LNCaP clone FGC (cell line): ENCODE data around the gene HTRA2.
"Not testable (repeated sequence)": the region's sequence is repeated elsewhere in the genome, so short reads cannot be mapped to it uniquely, and the experiment has no call there.

ENCODE experiments used
- DNase-seq: peaks from one replicate; pipeline ENCODE4 v3.0.0-alpha.2; 2011; ENCODE audit warnings: low read depth
- H3K4me3 ChIP-seq: 2 replicates; pipeline ENCODE4 v1.5.1; 2011; ENCODE audit warnings: mild to moderate bottlenecking, low read depth, low read length, control low read depth
- TF ChIP-seq, protein P1 (sequence below): IDR thresholded peaks from 2 replicates; pipeline ENCODE4 v1.5.1; 2012; ENCODE audit warnings: mild to moderate bottlenecking; ENCODE audit not compliant: control insufficient read depth, insufficient read depth; ENCODE audit errors: extremely low read depth

Gene HTRA2

DNA sequence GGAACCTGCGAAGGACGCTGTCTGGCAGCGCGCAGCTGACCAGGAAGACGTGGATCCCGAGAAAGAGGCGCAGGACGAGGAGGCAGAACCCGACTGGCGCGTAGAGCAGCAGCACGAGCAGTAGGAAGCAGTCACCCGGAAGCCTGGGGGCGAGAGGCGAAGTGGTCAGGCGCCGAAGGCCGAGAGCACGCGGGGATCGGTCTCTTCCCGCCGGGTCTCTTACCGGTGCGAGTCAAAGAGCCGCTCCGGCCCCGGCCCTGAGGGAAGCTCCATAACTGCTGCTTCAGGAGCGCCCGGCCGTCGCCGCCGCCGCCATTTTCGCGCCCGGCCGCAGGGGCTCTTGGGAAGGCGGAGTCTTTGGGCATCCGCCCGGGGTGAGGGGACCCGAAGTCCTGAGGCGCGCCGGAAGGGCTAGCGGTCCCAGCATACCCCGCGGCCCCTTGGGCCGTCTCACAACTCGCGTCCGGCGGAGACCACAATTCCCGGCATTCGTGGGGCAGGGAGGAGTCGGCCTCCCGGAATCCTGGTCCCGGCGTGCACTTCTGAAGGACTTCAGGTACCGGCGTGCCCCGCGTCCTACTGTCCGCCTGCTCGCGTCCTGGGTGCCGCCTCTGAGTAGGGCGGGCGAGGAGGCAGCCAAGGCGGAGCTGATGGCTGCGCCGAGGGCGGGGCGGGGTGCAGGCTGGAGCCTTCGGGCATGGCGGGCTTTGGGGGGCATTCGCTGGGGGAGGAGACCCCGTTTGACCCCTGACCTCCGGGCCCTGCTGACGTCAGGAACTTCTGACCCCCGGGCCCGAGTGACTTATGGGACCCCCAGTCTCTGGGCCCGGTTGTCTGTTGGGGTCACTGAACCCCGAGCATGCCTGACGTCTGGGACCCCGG lies at the start of gene HTRA2, which contains the start of gene AUP1:
Gene HTRA2, plus strand, starts transcription at position 577 of the 882 bp plus-strand sequence. Its CDS starts 74 bp downstream, at position 651.
Gene AUP1, minus strand, starts transcription at position 350 of the 882 bp plus-strand sequence. Its CDS starts 77 bp downstream, at position 273.
- DNase-seq = peak; percentile 90
- H3K4me3 ChIP-seq = peak within 1 kb of the TSS; percentile 83
- TF ChIP-seq, protein P1, sequence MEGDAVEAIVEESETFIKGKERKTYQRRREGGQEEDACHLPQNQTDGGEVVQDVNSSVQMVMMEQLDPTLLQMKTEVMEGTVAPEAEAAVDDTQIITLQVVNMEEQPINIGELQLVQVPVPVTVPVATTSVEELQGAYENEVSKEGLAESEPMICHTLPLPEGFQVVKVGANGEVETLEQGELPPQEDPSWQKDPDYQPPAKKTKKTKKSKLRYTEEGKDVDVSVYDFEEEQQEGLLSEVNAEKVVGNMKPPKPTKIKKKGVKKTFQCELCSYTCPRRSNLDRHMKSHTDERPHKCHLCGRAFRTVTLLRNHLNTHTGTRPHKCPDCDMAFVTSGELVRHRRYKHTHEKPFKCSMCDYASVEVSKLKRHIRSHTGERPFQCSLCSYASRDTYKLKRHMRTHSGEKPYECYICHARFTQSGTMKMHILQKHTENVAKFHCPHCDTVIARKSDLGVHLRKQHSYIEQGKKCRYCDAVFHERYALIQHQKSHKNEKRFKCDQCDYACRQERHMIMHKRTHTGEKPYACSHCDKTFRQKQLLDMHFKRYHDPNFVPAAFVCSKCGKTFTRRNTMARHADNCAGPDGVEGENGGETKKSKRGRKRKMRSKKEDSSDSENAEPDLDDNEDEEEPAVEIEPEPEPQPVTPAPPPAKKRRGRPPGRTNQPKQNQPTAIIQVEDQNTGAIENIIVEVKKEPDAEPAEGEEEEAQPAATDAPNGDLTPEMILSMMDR = no peak

DNA sequence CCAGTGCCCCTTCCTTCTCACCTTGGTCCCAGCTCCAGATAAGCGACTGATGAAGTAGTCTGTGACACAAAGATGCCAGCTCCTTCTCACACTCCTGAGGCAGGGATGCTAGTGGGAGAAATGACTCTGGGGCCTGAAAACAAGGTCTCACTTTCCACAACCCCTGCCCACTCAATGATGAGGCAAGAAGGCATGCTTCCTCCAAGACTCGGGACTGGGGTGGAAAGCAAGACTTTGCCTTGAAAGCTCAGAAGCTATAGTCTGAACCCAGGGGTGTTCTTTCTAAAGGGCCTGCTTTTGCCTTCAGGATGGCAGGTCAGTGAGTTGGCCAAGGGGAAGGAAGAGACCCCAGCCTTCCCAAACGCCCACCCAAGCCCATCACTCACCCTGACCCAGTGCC lies 48.3 kb upstream of the HTRA2 start:
- TF ChIP-seq, protein P1 = no peak
- peak overlapping the region; percentile 78 for H3K4me3 ChIP-seq

DNA sequence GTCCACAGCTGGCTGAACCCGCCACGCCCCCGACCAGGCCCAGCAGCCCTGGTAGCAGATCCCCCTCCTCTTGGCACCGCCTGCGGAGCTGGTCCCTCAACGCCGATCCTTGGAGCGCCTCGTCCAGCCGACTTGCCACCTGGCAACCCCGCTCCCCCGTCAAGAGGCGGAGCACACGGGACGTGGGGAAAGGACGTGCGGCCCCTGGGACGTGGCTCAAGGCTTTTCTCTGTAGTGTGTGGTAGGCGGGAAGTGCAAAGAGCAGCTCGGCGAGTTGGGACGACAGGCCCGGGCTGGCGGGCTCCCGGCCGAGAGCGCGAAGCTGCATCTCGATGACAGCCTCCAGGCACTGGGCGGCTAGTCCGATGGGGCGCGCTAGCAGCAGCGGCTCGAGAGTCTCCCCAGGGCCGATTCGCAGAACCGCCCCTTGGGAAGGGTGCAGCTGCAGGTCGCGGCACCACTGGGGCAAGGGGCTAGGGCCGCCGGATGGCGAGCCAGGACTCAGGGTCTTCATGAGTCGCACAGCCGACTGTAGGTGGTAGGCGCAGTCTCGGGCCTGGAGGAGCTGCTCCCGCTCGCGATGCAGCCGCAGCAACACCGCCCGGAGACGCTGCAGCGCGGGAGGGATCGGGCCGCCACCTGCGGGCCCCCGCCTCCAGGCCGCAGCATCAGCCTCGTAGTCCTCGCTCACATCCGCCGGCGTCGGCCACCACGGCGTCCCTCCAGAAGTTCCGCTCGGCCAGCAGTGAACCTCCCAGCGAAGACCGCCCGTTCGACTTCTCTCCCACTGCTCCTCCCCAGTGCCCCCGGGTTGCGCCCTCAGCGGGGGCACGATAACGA lies 47.6 kb upstream of the HTRA2 start:
- TF ChIP-seq, protein P1 = no peak
- no peak for DNase-seq
- H3K4me3 ChIP-seq = peak overlapping the region; percentile 78

More for the DNA sequence above, 48.3 kb upstream of the HTRA2 start:
- DNase-seq = no peak

DNA sequence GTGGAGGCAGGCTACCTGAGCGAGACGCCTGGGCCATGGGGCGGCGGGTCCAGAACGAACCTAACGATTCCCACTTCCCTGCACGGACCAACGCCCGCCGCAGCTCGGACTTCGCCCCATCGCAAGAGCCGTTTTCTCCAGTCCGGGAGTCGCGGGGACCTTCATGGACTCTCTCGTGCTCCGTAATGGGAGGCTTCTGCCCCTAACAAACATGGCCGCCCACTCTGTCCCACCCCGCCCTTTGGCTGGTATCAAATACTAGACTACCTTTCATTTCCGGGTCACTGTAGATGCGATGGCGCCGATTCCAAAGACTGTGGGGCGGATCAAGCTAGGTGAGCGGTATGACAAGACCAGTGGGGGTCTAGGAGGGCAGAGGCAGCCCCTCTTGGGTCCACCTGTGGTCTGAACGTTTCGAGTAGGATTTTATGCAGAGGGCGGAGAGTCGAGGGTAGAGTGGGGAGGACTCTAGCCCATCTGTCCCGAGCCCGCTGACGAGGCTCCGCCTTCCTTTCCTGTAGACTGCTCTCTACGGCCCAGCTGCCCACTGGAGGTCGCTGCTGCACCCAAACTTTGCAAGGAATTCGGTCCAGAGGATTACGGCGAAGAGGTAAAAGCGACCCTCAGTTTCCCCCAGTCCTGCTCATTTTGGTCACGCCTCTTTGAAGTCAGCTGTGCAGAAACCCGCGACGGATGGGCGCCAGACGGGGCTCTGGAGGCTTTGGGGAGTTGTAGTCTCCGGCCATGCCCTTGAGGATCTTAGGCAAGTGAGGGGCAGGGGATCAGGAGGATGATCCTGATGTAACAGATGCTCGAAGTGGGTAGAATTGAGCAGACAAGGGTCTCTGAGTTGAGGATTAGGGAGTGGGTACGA lies 46.7 kb upstream of the HTRA2 start, which contains the start of the genes CCDC142 and TTC31:
Gene CCDC142, minus strand, starts transcription at position 198 of the 874 bp plus-strand sequence. Its CDS starts 161 bp downstream, at position 37.
Gene TTC31, plus strand, starts transcription at position 281 of the 874 bp plus-strand sequence. Its CDS starts 15 bp downstream, at position 296.
- DNase-seq = peak; percentile 71
- peak within 1 kb of the TSS; percentile 78 for H3K4me3 ChIP-seq
- TF ChIP-seq, protein P1 = peak; percentile 71

DNA sequence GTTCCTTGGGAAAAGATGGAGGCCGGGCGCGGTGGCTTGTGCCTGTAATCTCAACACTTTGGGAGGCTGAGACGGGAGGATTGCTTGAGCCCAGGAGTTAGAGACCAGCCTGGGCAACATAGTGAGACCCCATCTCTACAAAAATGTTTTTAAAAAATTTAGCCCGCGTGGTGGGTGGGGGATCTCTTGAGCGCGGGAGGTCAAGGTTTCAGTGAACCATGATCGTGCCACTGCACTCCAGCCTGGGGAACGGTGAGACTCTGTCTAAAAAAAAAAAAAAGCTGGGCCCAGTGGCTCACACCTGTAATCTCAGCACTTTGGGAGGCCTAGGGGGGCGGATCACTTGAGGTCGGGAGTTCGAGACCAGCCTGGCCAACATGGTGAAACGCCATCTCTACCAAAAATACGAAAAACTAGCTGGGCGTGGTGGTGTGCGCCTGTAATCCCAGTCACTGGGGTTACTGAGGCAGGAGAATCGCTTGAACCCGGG lies 46.0 kb upstream of the HTRA2 start:
- DNase-seq = not testable (repeated sequence)
- H3K4me3 ChIP-seq = peak overlapping the region; percentile 78

DNA sequence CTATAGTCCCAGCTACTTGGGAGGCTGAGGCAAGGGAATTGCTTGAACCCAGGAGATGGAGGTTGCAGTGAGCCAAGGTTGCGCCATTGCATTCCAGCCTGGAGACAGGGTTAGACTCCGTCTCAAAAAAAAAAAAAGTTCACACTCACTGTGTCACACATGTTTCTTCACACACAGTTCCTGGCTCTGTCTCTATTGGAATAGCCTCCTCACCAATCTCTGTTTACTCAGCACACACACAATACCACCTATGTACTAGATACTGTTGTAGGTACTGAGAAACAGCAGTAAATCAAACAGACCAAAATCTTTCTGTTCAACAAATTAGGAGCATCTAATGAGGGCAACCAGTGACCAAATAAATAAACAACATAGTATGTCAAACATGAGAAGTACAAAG lies 43.6 kb upstream of the HTRA2 start:
- TF ChIP-seq, protein P1 = no peak
- no peak for DNase-seq
- no peak overlapping the region for H3K4me3 ChIP-seq
